Astrocyte (in vitro differentiated cells and primary cell): ENCODE results near the gene NFIA.

Experiments
- CTCF ChIP-seq: IDR thresholded peaks from 2 replicates; pipeline ENCODE4 v1.5.1; 2011; ENCODE audit warnings: low read depth, mild to moderate bottlenecking, inconsistent platforms, low read length, moderate library complexity; ENCODE audit not compliant: insufficient read depth
- EZH2 ChIP-seq: IDR thresholded peaks from 2 replicates; pipeline ENCODE4 v1.6.1; 2012; ENCODE audit warnings: mild to moderate bottlenecking, low read length, inconsistent platforms; ENCODE audit not compliant: insufficient read depth

GRCh38 chr1:61190618-61191432, 108.5 kb downstream of the NFIA start:
- TF ChIP-seq CTCF = no peak
- TF ChIP-seq EZH2 = no peak
